ENCODE measurements around the gene USP9X.

DNA sequence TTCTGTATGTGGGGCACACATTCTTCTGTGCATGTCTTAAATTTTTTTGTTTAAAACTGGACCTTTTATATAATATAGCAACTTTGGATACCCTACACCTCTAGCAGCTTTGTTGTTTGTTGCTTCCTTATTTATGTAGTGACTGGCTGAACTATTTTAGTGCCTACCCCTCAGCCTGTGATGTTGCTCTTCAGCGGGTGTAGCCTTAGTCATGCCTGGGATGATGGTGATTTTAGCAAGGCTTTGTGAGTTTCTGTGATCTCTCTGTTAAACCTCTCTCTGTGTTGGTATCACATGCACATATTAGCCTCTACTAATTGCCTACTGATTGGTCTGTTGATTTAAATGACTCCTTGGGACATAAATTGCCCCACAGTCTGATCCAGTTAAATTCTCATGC, 22.8 kb downstream of the USP9X start:
- TF ChIP-seq, protein P1, sequence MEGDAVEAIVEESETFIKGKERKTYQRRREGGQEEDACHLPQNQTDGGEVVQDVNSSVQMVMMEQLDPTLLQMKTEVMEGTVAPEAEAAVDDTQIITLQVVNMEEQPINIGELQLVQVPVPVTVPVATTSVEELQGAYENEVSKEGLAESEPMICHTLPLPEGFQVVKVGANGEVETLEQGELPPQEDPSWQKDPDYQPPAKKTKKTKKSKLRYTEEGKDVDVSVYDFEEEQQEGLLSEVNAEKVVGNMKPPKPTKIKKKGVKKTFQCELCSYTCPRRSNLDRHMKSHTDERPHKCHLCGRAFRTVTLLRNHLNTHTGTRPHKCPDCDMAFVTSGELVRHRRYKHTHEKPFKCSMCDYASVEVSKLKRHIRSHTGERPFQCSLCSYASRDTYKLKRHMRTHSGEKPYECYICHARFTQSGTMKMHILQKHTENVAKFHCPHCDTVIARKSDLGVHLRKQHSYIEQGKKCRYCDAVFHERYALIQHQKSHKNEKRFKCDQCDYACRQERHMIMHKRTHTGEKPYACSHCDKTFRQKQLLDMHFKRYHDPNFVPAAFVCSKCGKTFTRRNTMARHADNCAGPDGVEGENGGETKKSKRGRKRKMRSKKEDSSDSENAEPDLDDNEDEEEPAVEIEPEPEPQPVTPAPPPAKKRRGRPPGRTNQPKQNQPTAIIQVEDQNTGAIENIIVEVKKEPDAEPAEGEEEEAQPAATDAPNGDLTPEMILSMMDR (conservative IDR thresholded peaks at IDR 0.05; ENCODE audit: low read depth in 2 of 2) = no peak
- TF ChIP-seq CREB1 (CRISPR knock-in tag; IDR thresholded peaks at IDR 0.05; ENCODE audit: low read depth) (no peak), ZNF462 (CRISPR knock-in tag; IDR thresholded peaks at IDR 0.05) (no peak), EZH2 (IDR thresholded peaks at IDR 0.05; ENCODE audit: low read depth, unreplicated experiment) (no peak)
